Osteoblast (primary cell): Measurements from ENCODE around the gene ABCD4. TPM values are rescaled to one million over a fixed set of nuclear protein-coding genes. Genes with fewer than 3 reads are reported as not detected.

Experiments used
- DNase-seq: peaks from one replicate; pipeline ENCODE4 v3.0.0; 2011; ENCODE audit warnings: low spot score, mixed read lengths; ENCODE audit not compliant: insufficient read length; ENCODE audit errors: missing footprints
- H2AFZ ChIP-seq: 2 replicates; pipeline ENCODE4 v1.6.0; 2011; ENCODE audit warnings: mild to moderate bottlenecking, low read length
- H3K27ac ChIP-seq: 2 replicates; pipeline ENCODE4 v1.5.1; 2011; ENCODE audit warnings: mild to moderate bottlenecking, low read depth, low read length, moderate library complexity
- H3K27me3 ChIP-seq: 2 replicates; pipeline ENCODE4 v1.6.0; 2012; ENCODE audit warnings: mild to moderate bottlenecking, control low read depth, inconsistent platforms, low read length, moderate library complexity; ENCODE audit not compliant: insufficient read depth
- H3K36me3 ChIP-seq: 2 replicates; pipeline ENCODE4 v1.5.1; 2011; ENCODE audit warnings: mild to moderate bottlenecking, low read length, control low read depth, moderate library complexity; ENCODE audit not compliant: insufficient read depth
- H3K4me1 ChIP-seq: 2 replicates; pipeline ENCODE4 v1.5.1; 2011; ENCODE audit warnings: mild to moderate bottlenecking, low read length, control low read depth, moderate library complexity; ENCODE audit not compliant: insufficient read depth
- H3K4me2 ChIP-seq: 2 replicates; pipeline ENCODE4 v1.6.0; 2011; ENCODE audit warnings: mild to moderate bottlenecking, low read length; ENCODE audit not compliant: insufficient read depth
- H3K4me3 ChIP-seq: fragments of 200-600 bp; sonication (generic); 3 replicates; pipeline ENCODE4 v1.5.1; 2012; ENCODE audit warnings: mild to moderate bottlenecking, low read length, inconsistent platforms; ENCODE audit not compliant: insufficient read depth
- H3K79me2 ChIP-seq: 2 replicates; pipeline ENCODE4 v1.6.0; 2012; ENCODE audit warnings: mild to moderate bottlenecking, low read length, control low read depth, inconsistent platforms; ENCODE audit not compliant: insufficient read depth
- H3K9me3 ChIP-seq: 2 replicates; pipeline ENCODE4 v1.5.1; 2011; ENCODE audit warnings: low read depth, low read length, control low read depth
- H4K20me1 ChIP-seq: 2 replicates; pipeline ENCODE4 v1.6.0; 2012; ENCODE audit warnings: mild to moderate bottlenecking, low read length, control low read depth; ENCODE audit not compliant: insufficient read depth
- total RNA-seq: library from RNA; depleted of rRNA; stranded (reverse); fragments of >200 nt; gene quantifications from 2 replicates; pipeline ENCODE4 v1.2.3, GENCODE V29; 2012
- TF ChIP-seq, protein P1 (sequence below): IDR thresholded peaks from 2 replicates; pipeline ENCODE4 v1.5.1; 2011; ENCODE audit warnings: mild to moderate bottlenecking, low read depth, low read length, moderate library complexity; ENCODE audit errors: extremely low read depth

Gene ABCD4
- total RNA-seq, 1 donor: 38.7 TPM

DNA sequence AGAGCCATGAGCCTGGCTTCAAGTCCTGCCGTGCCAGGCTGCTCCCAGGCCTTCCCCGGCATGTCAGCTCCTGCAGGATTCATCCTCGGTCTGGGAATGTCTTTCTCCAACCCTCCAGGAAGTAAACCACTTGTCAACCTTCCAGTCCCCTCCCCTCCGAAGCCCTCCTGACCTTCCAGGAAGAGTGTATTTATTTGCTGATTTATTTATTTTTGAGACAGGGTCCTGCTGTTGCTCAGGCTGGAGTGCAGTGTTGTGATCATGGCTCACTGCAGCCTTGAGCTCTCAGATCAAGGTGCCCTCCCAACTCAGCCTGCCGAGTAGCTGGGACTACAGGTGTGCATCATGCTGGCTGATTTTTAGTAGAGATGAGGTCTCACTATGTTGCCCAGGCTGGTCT, 38.8 kb downstream of the ABCD4 start:
- no peak for DNase-seq
- Histone ChIP-seq H3K27ac (no peak overlapping the region), H3K9me3 (no peaks in the 10 kb centered on the region), H4K20me1 (no peaks in the 10 kb centered on the region), H3K79me2 (no peaks in the 10 kb centered on the region), H3K27me3 (peaks cover 8% of the 10 kb centered on the region), H3K36me3 (no peaks in the 10 kb centered on the region), H3K4me3 (no peak overlapping the region), H3K4me2 (no peak overlapping the region), H3K4me1 (peaks cover 5% of the 10 kb centered on the region), H2AFZ (no peak overlapping the region)
- TF ChIP-seq, protein P1, sequence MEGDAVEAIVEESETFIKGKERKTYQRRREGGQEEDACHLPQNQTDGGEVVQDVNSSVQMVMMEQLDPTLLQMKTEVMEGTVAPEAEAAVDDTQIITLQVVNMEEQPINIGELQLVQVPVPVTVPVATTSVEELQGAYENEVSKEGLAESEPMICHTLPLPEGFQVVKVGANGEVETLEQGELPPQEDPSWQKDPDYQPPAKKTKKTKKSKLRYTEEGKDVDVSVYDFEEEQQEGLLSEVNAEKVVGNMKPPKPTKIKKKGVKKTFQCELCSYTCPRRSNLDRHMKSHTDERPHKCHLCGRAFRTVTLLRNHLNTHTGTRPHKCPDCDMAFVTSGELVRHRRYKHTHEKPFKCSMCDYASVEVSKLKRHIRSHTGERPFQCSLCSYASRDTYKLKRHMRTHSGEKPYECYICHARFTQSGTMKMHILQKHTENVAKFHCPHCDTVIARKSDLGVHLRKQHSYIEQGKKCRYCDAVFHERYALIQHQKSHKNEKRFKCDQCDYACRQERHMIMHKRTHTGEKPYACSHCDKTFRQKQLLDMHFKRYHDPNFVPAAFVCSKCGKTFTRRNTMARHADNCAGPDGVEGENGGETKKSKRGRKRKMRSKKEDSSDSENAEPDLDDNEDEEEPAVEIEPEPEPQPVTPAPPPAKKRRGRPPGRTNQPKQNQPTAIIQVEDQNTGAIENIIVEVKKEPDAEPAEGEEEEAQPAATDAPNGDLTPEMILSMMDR: no peak

DNA sequence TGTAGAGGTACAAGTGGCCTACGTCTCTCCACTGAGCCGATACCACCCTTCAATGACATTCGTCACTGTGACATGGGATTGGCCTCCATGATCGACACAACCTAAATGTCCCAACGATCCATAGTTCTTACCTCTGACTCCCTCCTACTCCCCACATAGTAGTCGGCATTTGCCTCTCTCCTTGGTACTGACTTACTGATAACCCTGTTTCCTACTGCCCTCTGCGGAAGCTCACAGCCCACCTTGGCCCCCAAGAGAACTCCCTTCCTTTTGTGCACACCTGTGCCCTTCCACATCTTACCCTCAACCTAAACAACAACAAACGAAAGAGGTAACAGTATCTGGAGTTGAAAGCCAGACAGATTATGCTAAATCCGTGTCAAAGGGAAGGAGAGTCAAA, 39.6 kb downstream of the ABCD4 start:
- DNase-seq: no peak
- Histone ChIP-seq H4K20me1 (no peaks in the 10 kb centered on the region), H3K79me2 (no peaks in the 10 kb centered on the region), H3K9me3 (no peaks in the 10 kb centered on the region), H3K27me3 (peaks cover 15% of the 10 kb centered on the region), H3K4me1 (peaks cover 10% of the 10 kb centered on the region), H3K4me3 (no peak overlapping the region), H2AFZ (no peak overlapping the region), H3K36me3 (no peaks in the 10 kb centered on the region), H3K4me2 (no peak overlapping the region), H3K27ac (no peak overlapping the region)
- TF ChIP-seq, protein P1: no peak

DNA sequence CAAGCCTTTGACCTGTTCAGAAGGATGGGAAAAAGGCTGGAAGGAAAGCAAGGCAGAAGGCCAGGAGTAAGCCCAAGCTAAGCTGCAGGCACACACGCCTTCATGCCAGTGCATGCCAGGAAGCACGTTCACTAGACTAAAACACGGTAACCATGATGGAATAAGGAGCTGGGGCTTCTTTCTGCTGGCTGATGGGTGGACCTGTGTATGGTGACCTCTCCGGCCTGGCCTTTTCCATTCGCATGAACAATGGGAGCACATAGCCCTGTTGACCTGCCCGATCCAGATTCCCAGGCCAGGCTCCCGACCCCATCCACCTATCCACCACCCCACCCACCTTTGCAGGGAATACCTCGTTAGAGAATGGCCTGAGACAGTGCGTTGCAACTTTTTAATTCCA, 40.7 kb downstream of the ABCD4 start:
- Histone ChIP-seq H3K4me1 (peaks cover 9% of the 10 kb centered on the region), H3K36me3 (no peaks in the 10 kb centered on the region), H3K27me3 (peaks cover 18% of the 10 kb centered on the region), H2AFZ (no peak overlapping the region), H3K27ac (no peak overlapping the region), H3K4me3 (no peak overlapping the region), H4K20me1 (no peaks in the 10 kb centered on the region), H3K9me3 (no peaks in the 10 kb centered on the region), H3K79me2 (no peaks in the 10 kb centered on the region), H3K4me2 (no peak overlapping the region)
- TF ChIP-seq, protein P1: no peak
- peak; percentile 32 for DNase-seq

DNA sequence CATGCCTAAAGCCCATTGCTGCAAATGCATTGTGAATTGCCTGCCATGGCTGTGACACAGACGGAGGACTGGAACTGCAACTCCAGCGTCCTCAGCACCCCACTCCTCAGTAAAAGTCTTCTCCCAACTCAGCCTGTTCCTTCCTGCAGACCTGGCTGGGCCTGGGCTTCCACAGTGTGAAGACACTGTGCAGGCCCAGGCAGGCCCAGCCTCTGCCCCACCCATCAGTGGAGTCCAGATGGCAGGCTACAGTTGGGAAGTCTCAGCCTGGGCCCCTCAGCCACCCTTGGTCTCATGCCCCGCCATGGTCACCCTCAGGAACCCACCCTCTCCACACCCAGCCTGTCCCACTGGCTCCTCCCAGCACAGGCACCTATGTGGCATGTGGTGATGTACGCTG, 41.4 kb downstream of the ABCD4 start:
- no peaks in the 10 kb centered on the region for H3K9me3 ChIP-seq
- H3K4me2 ChIP-seq: no peak overlapping the region
- H3K4me3 ChIP-seq: no peak overlapping the region
- peaks cover 18% of the 10 kb centered on the region for H3K27me3 ChIP-seq
- H3K27ac ChIP-seq: no peak overlapping the region
- H4K20me1 ChIP-seq: no peaks in the 10 kb centered on the region
- no peak overlapping the region for H2AFZ ChIP-seq
- H3K36me3 ChIP-seq: no peaks in the 10 kb centered on the region
- DNase-seq: peak; percentile 29
- TF ChIP-seq, protein P1: no peak
- H3K4me1 ChIP-seq: peaks cover 11% of the 10 kb centered on the region
- H3K79me2 ChIP-seq: no peaks in the 10 kb centered on the region
